Activated T-cell treated with anti-CD3 and anti-CD28 coated beads, Interleukin-2, amount 50 U/mL, for 24 hours (primary cell): ENCODE results near the gene GPR27.

Source experiments
- DNase-seq: peaks from one replicate; pipeline ENCODE4 v3.0.0-alpha.2; 2020
- H3K27ac Mint-ChIP-seq: 2 replicates; pipeline ENCODE4 v1.8.0; 2020; ENCODE audit warnings: mild to moderate bottlenecking, mixed read lengths
- H3K27me3 Mint-ChIP-seq: 2 replicates; pipeline ENCODE4 v1.8.0; 2020; ENCODE audit warnings: mixed read lengths
- H3K36me3 Mint-ChIP-seq: 2 replicates; pipeline ENCODE4 v1.8.0; 2020; ENCODE audit warnings: low read depth, mixed read lengths
- H3K4me1 Mint-ChIP-seq: 2 replicates; pipeline ENCODE4 v1.8.0; 2020; ENCODE audit warnings: low read depth, mixed read lengths
- H3K4me3 Mint-ChIP-seq: 2 replicates; pipeline ENCODE4 v1.8.0; 2020; ENCODE audit warnings: mild to moderate bottlenecking, moderate library complexity, mixed read lengths
- H3K9me3 Mint-ChIP-seq: 2 replicates; pipeline ENCODE4 v1.8.0; 2020; ENCODE audit warnings: mixed read lengths

GPR27 gene

DNA sequence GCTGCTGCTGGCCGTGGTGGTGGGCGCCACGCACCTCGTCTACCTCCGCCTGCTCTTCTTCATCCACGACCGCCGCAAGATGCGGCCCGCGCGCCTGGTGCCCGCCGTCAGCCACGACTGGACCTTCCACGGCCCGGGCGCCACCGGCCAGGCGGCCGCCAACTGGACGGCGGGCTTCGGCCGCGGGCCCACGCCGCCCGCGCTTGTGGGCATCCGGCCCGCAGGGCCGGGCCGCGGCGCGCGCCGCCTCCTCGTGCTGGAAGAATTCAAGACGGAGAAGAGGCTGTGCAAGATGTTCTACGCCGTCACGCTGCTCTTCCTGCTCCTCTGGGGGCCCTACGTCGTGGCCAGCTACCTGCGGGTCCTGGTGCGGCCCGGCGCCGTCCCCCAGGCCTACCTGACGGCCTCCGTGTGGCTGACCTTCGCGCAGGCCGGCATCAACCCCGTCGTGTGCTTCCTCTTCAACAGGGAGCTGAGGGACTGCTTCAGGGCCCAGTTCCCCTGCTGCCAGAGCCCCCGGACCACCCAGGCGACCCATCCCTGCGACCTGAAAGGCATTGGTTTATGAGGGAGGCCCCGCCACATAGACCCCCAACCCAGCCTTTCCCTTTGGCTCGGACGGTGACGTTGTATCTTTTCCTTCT lies 1.1 kb downstream of the GPR27 start:
- DNase-seq: no peak
- Mint-ChIP-seq H3K9me3 (no peaks in the 10 kb centered on the region), H3K36me3 (no peaks in the 10 kb centered on the region), H3K27ac (no peak overlapping the region), H3K4me3 (peak overlapping the region; percentile 57), H3K27me3 (peaks cover 48% of the 10 kb centered on the region), H3K4me1 (peaks cover 8% of the 10 kb centered on the region)

- Mint-ChIP-seq H3K27ac (no peak overlapping the region), H3K36me3 (no peaks in the 10 kb centered on the region), H3K27me3 (peaks cover 28% of the 10 kb centered on the region), H3K4me3 (no peak overlapping the region), H3K4me1 (peaks cover 5% of the 10 kb centered on the region), H3K9me3 (no peaks in the 10 kb centered on the region)
- DNase-seq: no peak
Measured at GRCh38 chr3:71758091-71758490, 4.4 kb downstream of the GPR27 start.

DNA sequence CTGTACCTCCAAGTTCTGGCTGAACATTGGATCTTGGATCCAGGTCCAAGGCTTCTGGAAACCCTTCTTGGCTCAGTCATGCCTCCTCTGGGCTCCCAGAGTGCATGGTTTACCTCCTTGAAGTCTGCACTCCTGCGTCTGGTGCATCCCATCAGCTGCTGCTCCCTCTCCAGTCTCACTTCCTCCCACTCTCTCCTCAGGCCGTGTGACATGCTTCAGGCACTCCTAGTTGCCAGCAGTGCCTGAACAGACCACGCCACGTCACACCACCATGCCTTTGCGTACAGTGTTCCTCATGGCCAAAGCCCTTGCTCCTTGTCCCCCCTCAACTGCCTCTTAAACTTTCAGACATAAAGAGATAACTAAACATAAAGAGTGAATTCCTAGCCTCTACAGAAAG lies 5.7 kb downstream of the GPR27 start:
- Mint-ChIP-seq H3K4me3 (no peak overlapping the region), H3K36me3 (no peaks in the 10 kb centered on the region), H3K4me1 (peaks cover 5% of the 10 kb centered on the region), H3K27ac (no peak overlapping the region), H3K27me3 (peaks cover 27% of the 10 kb centered on the region), H3K9me3 (no peaks in the 10 kb centered on the region)
- no peak for DNase-seq

DNA sequence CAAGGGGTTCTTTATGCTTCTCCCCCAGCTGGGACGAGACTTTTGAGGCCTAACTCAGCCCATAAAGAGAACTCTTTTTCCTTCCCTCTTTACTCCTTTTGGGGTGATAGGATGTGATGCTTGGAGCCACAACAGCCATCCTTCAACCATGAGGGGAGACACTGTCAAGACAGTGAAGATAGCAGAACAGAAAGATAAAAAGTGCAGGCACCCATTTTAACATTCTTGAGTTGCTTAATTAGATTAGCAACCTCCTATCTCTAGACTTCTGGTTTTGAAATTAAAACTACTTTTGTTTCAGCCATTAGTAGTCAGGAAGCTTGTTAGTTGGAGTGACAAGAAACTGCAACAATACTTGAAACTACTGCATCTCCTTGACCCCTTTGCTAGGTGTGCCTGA lies 6.5 kb downstream of the GPR27 start:
- H3K36me3 Mint-ChIP-seq: no peaks in the 10 kb centered on the region

GRCh38 chr3:71763426-71763825 lies 9.8 kb downstream of the GPR27 start:
- H3K4me3 Mint-ChIP-seq: no peak overlapping the region
- DNase-seq: no peak
- no peak overlapping the region for H3K27ac Mint-ChIP-seq
- H3K27me3 Mint-ChIP-seq: peaks cover 11% of the 10 kb centered on the region
- H3K36me3 Mint-ChIP-seq: no peaks in the 10 kb centered on the region
- no peaks in the 10 kb centered on the region for H3K9me3 Mint-ChIP-seq
- no peaks in the 10 kb centered on the region for H3K4me1 Mint-ChIP-seq

More for the DNA sequence above, 6.5 kb downstream of the GPR27 start:
- peaks cover 2% of the 10 kb centered on the region for H3K4me1 Mint-ChIP-seq
- no peak for DNase-seq
- H3K27me3 Mint-ChIP-seq: peaks cover 23% of the 10 kb centered on the region
- H3K4me3 Mint-ChIP-seq: no peak overlapping the region
- no peaks in the 10 kb centered on the region for H3K9me3 Mint-ChIP-seq
- H3K27ac Mint-ChIP-seq: no peak overlapping the region

GRCh38 chr3:71771126-71771525 lies 17.5 kb downstream of the GPR27 start:
- H3K4me3 Mint-ChIP-seq: no peak overlapping the region
- no peak overlapping the region for H3K27ac Mint-ChIP-seq
- no peaks in the 10 kb centered on the region for H3K4me1 Mint-ChIP-seq
- peaks cover 10% of the 10 kb centered on the region for H3K27me3 Mint-ChIP-seq
- H3K36me3 Mint-ChIP-seq: no peaks in the 10 kb centered on the region
- no peaks in the 10 kb centered on the region for H3K9me3 Mint-ChIP-seq
- DNase-seq: no peak

GRCh38 chr3:71771884-71772283 lies 18.2 kb downstream of the GPR27 start:
- Mint-ChIP-seq H3K4me3 (no peak overlapping the region), H3K4me1 (no peaks in the 10 kb centered on the region), H3K27me3 (peaks cover 13% of the 10 kb centered on the region), H3K9me3 (no peaks in the 10 kb centered on the region), H3K36me3 (no peaks in the 10 kb centered on the region), H3K27ac (no peak overlapping the region)
- no peak for DNase-seq

GRCh38 chr3:71776538-71776937 lies 22.9 kb downstream of the GPR27 start:
- H3K4me3 Mint-ChIP-seq: no peak overlapping the region
- H3K4me1 Mint-ChIP-seq: peaks cover 13% of the 10 kb centered on the region
- no peak for DNase-seq
- H3K27me3 Mint-ChIP-seq: peaks cover 39% of the 10 kb centered on the region
- H3K36me3 Mint-ChIP-seq: no peaks in the 10 kb centered on the region
- H3K27ac Mint-ChIP-seq: no peak overlapping the region
- H3K9me3 Mint-ChIP-seq: no peaks in the 10 kb centered on the region

GRCh38 chr3:71778353-71778752 lies 24.7 kb downstream of the GPR27 start:
- no peak overlapping the region for H3K27ac Mint-ChIP-seq
- no peak for DNase-seq
- peaks cover 13% of the 10 kb centered on the region for H3K4me1 Mint-ChIP-seq
- no peaks in the 10 kb centered on the region for H3K36me3 Mint-ChIP-seq
- no peak overlapping the region for H3K4me3 Mint-ChIP-seq
- H3K9me3 Mint-ChIP-seq: no peaks in the 10 kb centered on the region
- H3K27me3 Mint-ChIP-seq: peaks cover 56% of the 10 kb centered on the region

- no peak for DNase-seq
- H3K4me3 Mint-ChIP-seq: no peak overlapping the region
- no peaks in the 10 kb centered on the region for H3K9me3 Mint-ChIP-seq
- H3K36me3 Mint-ChIP-seq: no peaks in the 10 kb centered on the region
- peaks cover 20% of the 10 kb centered on the region for H3K4me1 Mint-ChIP-seq
- peaks cover 70% of the 10 kb centered on the region for H3K27me3 Mint-ChIP-seq
- no peak overlapping the region for H3K27ac Mint-ChIP-seq
Measured at GRCh38 chr3:71779674-71780377, 26.2 kb downstream of the GPR27 start.

- Mint-ChIP-seq H3K36me3 (no peaks in the 10 kb centered on the region), H3K27me3 (peaks cover 73% of the 10 kb centered on the region), H3K4me1 (peaks cover 22% of the 10 kb centered on the region), H3K27ac (no peak overlapping the region), H3K4me3 (no peak overlapping the region), H3K9me3 (no peaks in the 10 kb centered on the region)
- DNase-seq: no peak
Measured at GRCh38 chr3:71780430-71780829, 26.8 kb downstream of the GPR27 start.

- H3K4me3 Mint-ChIP-seq: no peak overlapping the region
- H3K27ac Mint-ChIP-seq: no peak overlapping the region
- H3K4me1 Mint-ChIP-seq: peaks cover 26% of the 10 kb centered on the region
- H3K9me3 Mint-ChIP-seq: no peaks in the 10 kb centered on the region
- H3K36me3 Mint-ChIP-seq: no peaks in the 10 kb centered on the region
- DNase-seq: no peak
- H3K27me3 Mint-ChIP-seq: peaks cover 79% of the 10 kb centered on the region
Measured at GRCh38 chr3:71783152-71783551, 29.5 kb downstream of the GPR27 start.

DNA sequence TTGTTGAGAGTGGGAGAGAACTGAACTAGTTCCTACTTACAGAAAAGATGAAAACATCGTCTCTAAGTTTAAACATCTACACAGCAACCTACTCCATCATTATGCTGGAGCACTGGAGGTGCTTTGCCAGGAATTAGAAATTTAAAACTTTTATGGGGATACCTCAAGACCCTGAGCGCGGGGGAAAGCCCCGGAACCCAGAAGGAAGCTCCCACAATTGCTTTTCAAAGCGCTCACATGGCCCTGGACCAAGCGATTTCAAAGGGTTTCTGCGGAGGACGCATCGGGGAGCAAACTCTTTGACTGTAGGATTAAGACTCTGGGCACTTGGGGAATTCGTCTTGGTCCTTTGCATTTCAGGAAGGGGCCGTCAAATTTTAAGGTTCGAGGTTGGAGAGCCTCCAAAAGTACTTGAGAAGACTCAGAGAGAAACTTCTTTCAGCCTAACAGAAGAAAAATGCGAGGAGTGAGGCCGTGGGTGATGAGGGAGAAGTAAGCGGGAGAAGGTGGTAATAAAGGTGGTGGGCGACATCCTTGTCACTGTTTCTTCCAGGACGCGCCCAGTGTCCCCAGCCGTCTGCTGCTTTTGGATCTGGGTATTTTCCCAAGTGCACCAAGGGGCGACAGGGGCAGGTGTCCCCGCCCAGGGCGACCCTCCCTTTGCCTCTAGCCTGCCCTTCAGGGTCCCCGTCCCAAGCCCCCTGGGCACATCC lies 30.7 kb downstream of the GPR27 start:
- peak; percentile 38 for DNase-seq
- Mint-ChIP-seq H3K27me3 (peaks cover 72% of the 10 kb centered on the region), H3K9me3 (no peaks in the 10 kb centered on the region), H3K4me1 (peaks cover 22% of the 10 kb centered on the region), H3K36me3 (no peaks in the 10 kb centered on the region), H3K27ac (peak overlapping the region; percentile 61), H3K4me3 (peak overlapping the region; percentile 75)

GRCh38 chr3:71784914-71785531 lies 31.4 kb downstream of the GPR27 start, which contains the start of gene PROK2:
PROK2 (minus strand) TSS chr3:71785148; CDS start chr3:71785052, 96 bp downstream.
- DNase-seq: peak; percentile 64
- Mint-ChIP-seq H3K36me3 (no peaks in the 10 kb centered on the region), H3K9me3 (no peaks in the 10 kb centered on the region), H3K4me1 (peaks cover 15% of the 10 kb centered on the region), H3K27me3 (peaks cover 65% of the 10 kb centered on the region), H3K27ac (peak within 1 kb of the TSS; percentile 61), H3K4me3 (peak within 1 kb of the TSS; percentile 75)
